Calu3 (cell line): ENCODE measurements around the gene USP10. TPM values are rescaled to one million over a fixed set of nuclear protein-coding genes. Genes with fewer than 3 reads are reported as not detected.

ENCODE experiments used
- BruUV-seq: library from RNA; stranded (reverse); fragments of 400-500 nt; replicated peaks from 2 replicates; lab custom pipeline; 2021; lab: Mats Ljungman, UMichigan
- CTCF ChIA-PET: fragments of 300-600 bp; sonication (Branson Sonifier 250); formaldehyde crosslinking; loops from one replicate; lab custom pipeline; 2022; ENCODE audit warnings: antibody characterized with exemption; lab: Charles Lee
- DNase-seq: peaks from one replicate; pipeline ENCODE4 v3.0.0; 2022
- H3K27ac Mint-ChIP-seq: one replicate; pipeline ENCODE4 v1.8.0; 2022; ENCODE audit warnings: mixed read lengths; ENCODE audit not compliant: unreplicated experiment
- H3K27me3 Mint-ChIP-seq: one replicate; pipeline ENCODE4 v1.8.0; 2022; ENCODE audit warnings: mixed read lengths; ENCODE audit not compliant: unreplicated experiment
- H3K36me3 Mint-ChIP-seq: one replicate; pipeline ENCODE4 v1.8.0; 2022; ENCODE audit warnings: mild to moderate bottlenecking, moderate library complexity, mixed read lengths; ENCODE audit not compliant: insufficient read depth, unreplicated experiment
- H3K4me1 Mint-ChIP-seq: one replicate; pipeline ENCODE4 v1.8.0; 2022; ENCODE audit warnings: mild to moderate bottlenecking, low read depth, mixed read lengths; ENCODE audit not compliant: unreplicated experiment
- H3K4me3 Mint-ChIP-seq: one replicate; pipeline ENCODE4 v1.8.0; 2022; ENCODE audit warnings: mild to moderate bottlenecking, low read depth, moderate library complexity, mixed read lengths; ENCODE audit not compliant: unreplicated experiment
- H3K9me3 Mint-ChIP-seq: one replicate; pipeline ENCODE4 v1.8.0; 2022; ENCODE audit warnings: low read depth, mixed read lengths; ENCODE audit not compliant: unreplicated experiment
- intact Hi-C: fragments of 100-400 bp; cut with micrococcal nuclease; formaldehyde crosslinking; loops from one replicate; pipeline ENCODE4 v1.10.0; 2022; ENCODE audit not compliant: unreplicated experiment
- total RNA-seq: library from RNA; stranded (reverse); gene quantifications from 2 replicates; pipeline ENCODE4 v1.2.3, GENCODE V29; 2022
- TF ChIP-seq, protein P1 (sequence below): fragments of 200-600 bp; IDR thresholded peaks from one replicate; pipeline ENCODE4 v1.8.0; 2022; ENCODE audit warnings: antibody characterized with exemption; ENCODE audit not compliant: unreplicated experiment

USP10 gene
- total RNA-seq, 1 experiment from 2014 or later = 141 TPM

DNA sequence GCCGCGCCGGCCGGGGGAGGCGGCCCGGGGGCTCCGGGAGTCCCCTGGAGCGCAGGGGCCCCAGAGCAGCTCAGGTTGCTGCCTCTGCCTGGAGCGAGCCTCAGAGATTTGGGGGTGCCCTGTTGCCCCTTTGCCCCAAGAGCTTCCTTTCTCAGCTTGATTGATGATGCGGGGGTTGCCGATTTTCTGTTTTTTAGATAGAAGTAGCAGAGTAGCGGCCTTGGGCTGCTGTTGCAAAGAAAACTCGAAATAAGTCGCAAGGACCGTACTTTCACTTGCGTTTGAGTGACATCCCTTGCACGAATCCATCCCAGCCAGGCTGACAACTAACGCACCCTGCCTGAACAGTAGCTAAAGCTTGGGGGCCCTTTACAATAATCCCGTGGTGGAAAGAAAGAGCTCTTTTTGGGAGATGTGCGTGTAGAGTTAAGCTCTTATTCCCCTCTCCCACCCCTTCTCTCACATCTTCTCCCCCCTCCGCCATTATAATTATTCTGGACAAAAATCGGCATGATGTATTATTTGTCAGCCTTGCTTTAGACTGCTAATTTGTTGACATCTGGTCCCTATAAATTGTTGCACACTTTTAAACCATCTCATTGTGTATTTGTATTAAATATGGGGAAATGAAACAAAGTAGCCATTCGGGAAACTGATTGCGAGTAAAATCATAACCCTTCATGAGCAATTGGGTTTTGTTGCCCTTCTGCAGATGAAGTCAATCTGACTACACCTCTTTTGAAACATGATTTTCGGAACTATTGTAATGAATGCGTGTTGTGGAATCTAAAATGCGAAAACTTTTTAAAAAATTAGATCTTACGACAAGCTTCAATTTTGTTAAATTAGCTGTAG is 873 bp downstream of the USP10 start:
- Mint-ChIP-seq H3K4me1 (peaks cover 29% of the 10 kb centered on the region), H3K4me3 (peak overlapping the region; percentile 80), H3K27ac (peak overlapping the region; percentile 72), H3K9me3 (no peaks in the 10 kb centered on the region), H3K27me3 (no peaks in the 10 kb centered on the region), H3K36me3 (peaks cover 37% of the 10 kb centered on the region)
- TF ChIP-seq, protein P1, sequence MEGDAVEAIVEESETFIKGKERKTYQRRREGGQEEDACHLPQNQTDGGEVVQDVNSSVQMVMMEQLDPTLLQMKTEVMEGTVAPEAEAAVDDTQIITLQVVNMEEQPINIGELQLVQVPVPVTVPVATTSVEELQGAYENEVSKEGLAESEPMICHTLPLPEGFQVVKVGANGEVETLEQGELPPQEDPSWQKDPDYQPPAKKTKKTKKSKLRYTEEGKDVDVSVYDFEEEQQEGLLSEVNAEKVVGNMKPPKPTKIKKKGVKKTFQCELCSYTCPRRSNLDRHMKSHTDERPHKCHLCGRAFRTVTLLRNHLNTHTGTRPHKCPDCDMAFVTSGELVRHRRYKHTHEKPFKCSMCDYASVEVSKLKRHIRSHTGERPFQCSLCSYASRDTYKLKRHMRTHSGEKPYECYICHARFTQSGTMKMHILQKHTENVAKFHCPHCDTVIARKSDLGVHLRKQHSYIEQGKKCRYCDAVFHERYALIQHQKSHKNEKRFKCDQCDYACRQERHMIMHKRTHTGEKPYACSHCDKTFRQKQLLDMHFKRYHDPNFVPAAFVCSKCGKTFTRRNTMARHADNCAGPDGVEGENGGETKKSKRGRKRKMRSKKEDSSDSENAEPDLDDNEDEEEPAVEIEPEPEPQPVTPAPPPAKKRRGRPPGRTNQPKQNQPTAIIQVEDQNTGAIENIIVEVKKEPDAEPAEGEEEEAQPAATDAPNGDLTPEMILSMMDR = no peak
- CTCF ChIA-PET = interaction anchor here (0.5 to 1.9 kb wide), 4 partner anchors 25 to 47 kb away, joined by 3 to 9 read pairs (median 5); no protein-coding TSS in a partner anchor
- DNase-seq = peak; percentile 10
- no TSS peak for BruUV-seq
- intact Hi-C loops = no loop called here

DNA sequence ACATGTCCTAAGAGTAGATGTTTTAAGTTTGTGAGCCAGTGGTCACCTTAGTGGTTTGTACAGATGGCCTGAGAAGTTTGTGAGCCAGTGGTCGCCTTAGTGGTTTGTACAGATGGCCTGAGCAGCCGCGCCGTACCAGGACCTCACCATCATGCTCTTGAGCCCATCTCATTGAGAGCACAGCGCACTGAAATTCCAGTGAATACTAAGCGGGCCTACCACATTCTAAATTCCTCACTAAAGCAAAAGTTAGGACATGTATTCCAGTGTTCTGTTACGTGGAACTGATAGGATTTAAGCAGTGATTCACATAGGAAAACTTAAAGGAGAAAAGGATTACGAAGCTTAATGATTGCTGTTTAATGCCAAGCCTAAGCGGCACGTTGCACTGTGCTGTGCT is 3.9 kb downstream of the USP10 start:
- Mint-ChIP-seq H3K9me3 (no peaks in the 10 kb centered on the region), H3K36me3 (peaks cover 37% of the 10 kb centered on the region), H3K27ac (no peak overlapping the region), H3K4me1 (peaks cover 40% of the 10 kb centered on the region), H3K27me3 (no peaks in the 10 kb centered on the region), H3K4me3 (no peak overlapping the region)
- TF ChIP-seq, protein P1 = no peak
- CTCF ChIA-PET = interaction anchor here (0.7 to 1.3 kb wide), 6 partner anchors 8 to 35 kb away, joined by 3 to 5 read pairs (median 3); no protein-coding TSS in a partner anchor
- no peak for DNase-seq
- intact Hi-C loops = no loop called here
- BruUV-seq = TSS peak; percentile 3

DNA sequence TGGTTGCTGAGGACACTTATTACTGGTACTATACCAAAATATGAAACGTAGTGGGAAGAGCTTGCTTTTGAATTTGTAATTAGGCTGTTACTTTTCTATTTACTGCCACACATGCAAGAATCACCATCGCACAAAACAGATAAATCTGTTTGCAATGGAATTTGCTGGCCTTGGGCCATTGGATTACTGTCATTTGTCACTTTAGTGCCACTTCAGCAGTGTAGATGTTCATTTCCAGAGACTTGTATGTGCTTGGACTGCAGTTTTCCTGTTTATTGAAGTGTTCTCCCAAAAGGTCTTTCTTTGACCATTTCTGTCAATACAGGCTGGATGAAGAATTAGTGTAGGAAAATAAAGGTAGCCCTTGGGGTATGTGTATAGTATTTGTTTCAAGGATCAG is 4.5 kb downstream of the USP10 start:
- no TSS peak for BruUV-seq
- no peak overlapping the region for H3K4me3 Mint-ChIP-seq
- peaks cover 40% of the 10 kb centered on the region for H3K4me1 Mint-ChIP-seq
- intact Hi-C loops = no loop called here
- no peaks in the 10 kb centered on the region for H3K27me3 Mint-ChIP-seq
- H3K9me3 Mint-ChIP-seq = no peaks in the 10 kb centered on the region
- DNase-seq = no peak
- TF ChIP-seq, protein P1 = no peak
- no peak overlapping the region for H3K27ac Mint-ChIP-seq
- peaks cover 32% of the 10 kb centered on the region for H3K36me3 Mint-ChIP-seq
- CTCF ChIA-PET = interaction anchor here (0.7 to 1.3 kb wide), 3 partner anchors 15 to 34 kb away, joined by 3 read pairs; no protein-coding TSS in a partner anchor

DNA sequence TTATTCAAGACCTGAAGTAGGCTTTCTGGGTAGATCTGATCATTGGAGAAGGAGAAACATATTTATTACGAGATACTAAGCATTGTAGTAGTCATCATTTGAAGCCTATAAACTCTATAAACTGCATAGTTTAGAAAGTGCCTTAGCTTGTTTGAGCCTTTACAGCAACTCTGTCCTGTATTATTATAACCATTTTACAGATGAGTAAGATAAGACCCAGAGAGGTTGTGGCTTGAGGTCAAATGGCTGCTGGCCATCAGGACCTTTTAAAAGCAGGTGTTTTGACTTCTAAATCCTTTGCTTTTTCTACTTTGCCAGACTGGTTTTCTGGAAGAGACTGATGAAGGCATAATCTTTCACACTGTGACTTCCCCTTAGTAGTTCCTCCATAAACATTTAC is 7.1 kb downstream of the USP10 start:
- CTCF ChIA-PET = no interaction called here
- no peak overlapping the region for H3K27ac Mint-ChIP-seq

More for the DNA sequence above, 7.1 kb downstream of the USP10 start:
- Mint-ChIP-seq H3K27me3 (no peaks in the 10 kb centered on the region), H3K4me1 (peaks cover 55% of the 10 kb centered on the region), H3K4me3 (no peak overlapping the region), H3K36me3 (peaks cover 13% of the 10 kb centered on the region), H3K9me3 (no peaks in the 10 kb centered on the region)
- BruUV-seq = no TSS peak
- DNase-seq = no peak
- TF ChIP-seq, protein P1 = no peak
- intact Hi-C loops = no loop called here
